ENCODE results near the gene CHAD. TPM values are rescaled to one million over a fixed set of nuclear protein-coding genes. Genes with fewer than 3 reads are reported as not detected.

CHAD gene
- total and polyA plus RNA-seq, 2 of the 13 experiments (the other 11 are each of a cell fraction or from before 2014, with no cell fraction given) = 1.4 TPM; not detected in 1

GRCh38 chr17:50461550-50462132, 7.0 kb downstream of the CHAD start:
- in situ Hi-C loops (cut with HindIII; ENCODE audit: extremely low pct_ligation_motif_present, low pct_unique_long_range_greater_than_20kb) = no loop called here
- ATAC-seq = no peak
- H3K4me1 ChIP-seq (ENCODE audit: insufficient read depth, low read length) = peaks cover 24% of the 10 kb centered on the region

More at GRCh38 chr17:50461550-50462132, 7.0 kb downstream of the CHAD start:
- CTCF ChIA-PET (ENCODE audit: low intra/inter-chr PET ratio, low total read pairs) = no interaction called here
- Histone ChIP-seq H3K27ac (ENCODE audit: extremely low read length, insufficient read depth, low read length) (no peak overlapping the region), H4K20me1 (ENCODE audit: insufficient read depth, low read length) (no peaks in the 10 kb centered on the region; the same call in 1 of the 2 replicates), H3K79me2 (ENCODE audit: insufficient read depth, low read length) (no peaks in the 10 kb centered on the region), H3K36me3 (replicated peaks in 1 of 2; ENCODE audit: control insufficient read depth in 1 of 2, insufficient read depth in 2 of 2, low read length in 2 of 2) (peaks cover 5 to 18% of the 10 kb centered on the region in 2 experiments; a peak in 4 of 5 replicates), H3K27me3 (ENCODE audit: control insufficient read depth in 1 of 2, insufficient read depth in 2 of 2, low read length in 2 of 2) (no peaks in the 10 kb centered on the region), H3K9me3 (ENCODE audit: low read length) (no peaks in the 10 kb centered on the region), H3K4me2 (ENCODE audit: low read depth, low read length) (no peak overlapping the region), H3K4me3 (replicated peaks in 1 of 3; ENCODE audit: insufficient read depth in 1 of 3, low read depth in 2 of 3, low read length in 3 of 3) (no peak overlapping the region), H3K9ac (ENCODE audit: insufficient read depth, low read depth, low read length) (no peak overlapping the region), H2AFZ (ENCODE audit: low read length) (no peak overlapping the region)
- TF ChIP-seq CHD2 (IDR thresholded peaks at IDR 0.05; ENCODE audit: low read depth, low read length) (no peak), RBFOX2 (IDR thresholded peaks at IDR 0.05; ENCODE audit: low read depth, low read length) (no peak), ZNF503 (CRISPR knock-in tag; IDR thresholded peaks at IDR 0.05) (no peak), JDP2 (CRISPR knock-in tag; IDR thresholded peaks at IDR 0.05; ENCODE audit: borderline replicate concordance) (no peak), ZNF652 (CRISPR knock-in tag; IDR thresholded peaks at IDR 0.05; ENCODE audit: borderline replicate concordance, low read depth) (no peak)
- WGBS (ENCODE audit: low lambda C conversion rate) = 96% methylated on average over 14 of the region's 14 CpGs
- intact Hi-C loops (cut with micrococcal nuclease; ENCODE audit: unreplicated experiment) = no loop called here
- POLR2A ChIA-PET = no interaction called here
- BruUV-seq (replicated peaks) = no TSS peak
- DNase-seq (ENCODE audit: low spot score) (no peak), FAIRE-seq (no peak)
